Measurements from ENCODE around the gene RPS15. TPM values are rescaled to one million over a fixed set of nuclear protein-coding genes. Genes with fewer than 3 reads are reported as not detected.

RPS15 gene
- total RNA-seq = 301 and 458 TPM in 2 replicates

GRCh38 chr19:1438035-1438932, at the start of gene RPS15:
RPS15 (plus strand) TSS chr19:1438396; CDS start chr19:1438426, 30 bp downstream.

DNA sequence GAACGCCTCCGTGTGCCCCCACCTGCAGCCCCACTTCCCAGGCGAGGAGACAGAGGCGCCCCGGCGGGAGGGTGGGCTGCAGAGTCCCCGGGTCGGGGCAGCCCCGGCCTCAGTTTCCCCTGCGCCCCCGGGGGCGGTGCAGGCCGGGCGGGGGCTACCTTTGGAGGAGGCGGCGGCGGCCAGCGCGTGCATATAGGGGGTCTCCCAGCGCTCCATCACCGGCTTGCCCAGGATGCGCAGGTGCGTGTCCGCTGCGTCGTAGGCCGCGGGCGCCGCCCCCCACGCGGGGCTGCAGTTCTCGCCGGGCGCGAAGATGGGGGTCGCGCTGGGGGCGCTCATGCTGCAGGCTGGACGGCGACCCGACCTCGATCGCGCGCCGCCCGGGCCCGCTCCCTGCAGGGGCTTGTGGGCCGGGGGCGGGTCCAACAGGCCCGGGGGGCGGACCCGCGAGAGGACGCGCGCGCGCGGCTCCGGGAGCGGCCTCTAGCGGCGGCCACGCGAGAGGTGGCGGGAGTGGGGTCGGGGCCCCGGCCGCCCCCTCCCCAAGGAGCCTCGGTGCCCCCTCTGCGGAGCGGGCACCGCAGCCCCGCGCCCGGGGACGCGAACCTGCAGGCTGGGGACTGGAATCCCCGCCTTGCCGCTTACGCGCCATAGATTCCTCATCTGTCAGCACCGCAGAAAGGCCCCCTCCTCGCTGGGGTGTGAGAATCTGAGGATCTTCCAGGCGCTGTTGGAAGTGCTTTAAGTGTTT, 36.9 kb upstream of the RPS15 start, which contains the start of gene GAMT:
Gene GAMT, minus strand, starts transcription at position 405 of the 751 bp plus-strand sequence. Its CDS starts 66 bp downstream, at position 339.

GRCh38 chr19:1407528-1408299, 30.5 kb upstream of the RPS15 start, which contains the start of gene DAZAP1:
DAZAP1 (plus strand) TSS chr19:1407586; CDS start chr19:1407774, 188 bp downstream.

GRCh38 chr19:1449467-1450442, 11.6 kb downstream of the RPS15 start, which contains the start of gene APC2:
APC2 (plus strand) TSS chr19:1450121; CDS start chr19:1453002, 2,881 bp downstream.

GRCh38 chr19:1478934-1479707, 40.9 kb downstream of the RPS15 start, which contains the start of gene C19orf25:
C19orf25 (minus strand) TSS chr19:1479215; CDS start chr19:1478903, 312 bp downstream.

Other genes starting within 250 kb of the RPS15 start
- 90.2 and 94.1 TPM in 2 replicates for gene STK11, start 232.6 kb upstream of the RPS15 start, total RNA-seq
- gene CBARP, start 200.4 kb upstream of the RPS15 start, total RNA-seq = 3.2 and 4.2 TPM in 2 replicates
- gene ATP5F1D, start 196.6 kb upstream of the RPS15 start, total RNA-seq = 10.5 and 14.0 TPM in 2 replicates
- 32.1 and 35.4 TPM in 2 replicates for gene MIDN, start 189.8 kb upstream of the RPS15 start, total RNA-seq
- gene CIRBP, start 169.1 kb upstream of the RPS15 start, total RNA-seq = 234 and 348 TPM in 2 replicates
- 13.1 and 15.2 TPM in 2 replicates for gene FAM174C, start 162.9 kb upstream of the RPS15 start, total RNA-seq
- not detected in 2 replicates for gene EFNA2, start 152.5 kb upstream of the RPS15 start, total RNA-seq
- 36.2 and 47.1 TPM in 2 replicates for gene NDUFS7, start 54.5 kb upstream of the RPS15 start, total RNA-seq
- 24.2 and 28.8 TPM in 2 replicates for gene GAMT, start 36.9 kb upstream of the RPS15 start, total RNA-seq
- 50.6 TPM in 2 replicates for gene DAZAP1, start 30.8 kb upstream of the RPS15 start, total RNA-seq
- gene APC2, start 11.7 kb downstream of the RPS15 start, total RNA-seq = 0.49 and 0.81 TPM in 2 replicates
- gene C19orf25, start 40.8 kb downstream of the RPS15 start, total RNA-seq = 27.8 and 37.2 TPM in 2 replicates
- 2.3 and 2.8 TPM in 2 replicates for gene PCSK4, start 52.0 kb downstream of the RPS15 start, total RNA-seq
- 1.3 and 1.8 TPM in 2 replicates for gene REEP6, start 52.8 kb downstream of the RPS15 start, total RNA-seq
- gene ADAMTSL5, start 74.6 kb downstream of the RPS15 start, total RNA-seq = 10.4 and 11.3 TPM in 2 replicates
- gene PLK5, start 85.7 kb downstream of the RPS15 start, total RNA-seq = under 0.01 and 0.12 TPM in 2 replicates
- gene MEX3D, start 129.9 kb downstream of the RPS15 start, total RNA-seq = 44.9 and 56.5 TPM in 2 replicates
- 75.4 and 81.9 TPM in 2 replicates for gene MBD3, start 154.5 kb downstream of the RPS15 start, total RNA-seq
- 29.8 and 34.6 TPM in 2 replicates for gene UQCR11, start 167.1 kb downstream of the RPS15 start, total RNA-seq
- gene TCF3, start 214.2 kb downstream of the RPS15 start, total RNA-seq = 69.8 and 102 TPM in 2 replicates

Data from hair follicle dermal papilla cell (primary cell).